Activated T-cell treated with anti-CD3 and anti-CD28 coated beads for 4 hours (primary cell): ENCODE data around the gene LRRC17.
"Not testable (repeated sequence)": the region's sequence is repeated elsewhere in the genome, so short reads cannot be mapped to it uniquely, and the experiment has no call there.

Source experiments
- DNase-seq: peaks from one replicate; pipeline ENCODE4 v3.0.0-alpha.2; 2020

Gene LRRC17

DNA sequence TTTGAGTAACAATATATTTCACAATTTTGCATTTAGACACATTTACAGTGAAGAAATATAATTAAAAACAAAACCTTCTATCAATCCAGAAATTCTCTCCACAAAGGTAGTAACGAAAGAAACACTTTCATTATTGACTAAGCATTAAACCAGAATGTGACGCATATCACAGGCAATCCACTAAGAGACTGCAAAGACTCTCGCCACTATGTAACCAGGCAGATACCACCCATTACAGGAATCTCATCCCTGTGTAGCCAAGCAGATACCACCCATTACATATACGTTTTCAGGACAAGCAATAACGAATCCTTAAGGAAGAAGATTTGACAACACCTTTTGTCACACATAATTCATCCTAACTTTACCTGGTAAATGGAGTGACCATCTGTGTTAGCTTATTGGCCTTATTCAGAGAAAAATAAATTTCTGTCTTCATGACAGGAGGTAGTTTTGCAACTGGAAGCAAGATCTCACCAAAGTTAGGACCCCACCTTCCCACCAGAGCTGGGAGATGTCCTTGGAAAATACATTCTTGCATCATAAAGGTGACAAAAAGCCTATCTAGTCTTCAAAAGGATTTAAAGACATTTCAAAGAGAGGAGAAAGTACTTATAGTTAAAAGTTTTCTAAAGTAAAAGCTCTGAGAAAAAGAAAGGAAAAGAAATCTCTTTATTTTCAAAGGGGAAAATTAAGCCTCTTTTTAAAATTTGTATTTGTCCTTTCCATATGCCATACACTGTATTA is 30.8 kb downstream of the LRRC17 start:
- no peak for DNase-seq

DNA sequence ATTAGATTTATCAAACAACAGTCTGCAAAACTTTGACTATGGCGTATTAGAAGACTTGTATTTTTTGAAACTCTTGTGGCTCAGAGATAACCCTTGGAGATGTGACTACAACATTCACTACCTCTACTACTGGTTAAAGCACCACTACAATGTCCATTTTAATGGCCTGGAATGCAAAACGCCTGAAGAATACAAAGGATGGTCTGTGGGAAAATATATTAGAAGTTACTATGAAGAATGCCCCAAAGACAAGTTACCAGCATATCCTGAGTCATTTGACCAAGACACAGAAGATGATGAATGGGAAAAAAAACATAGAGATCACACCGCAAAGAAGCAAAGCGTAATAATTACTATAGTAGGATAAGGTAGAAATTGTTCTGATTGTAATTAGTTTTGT is 31.4 kb downstream of the LRRC17 start:
- no peak for DNase-seq

DNA sequence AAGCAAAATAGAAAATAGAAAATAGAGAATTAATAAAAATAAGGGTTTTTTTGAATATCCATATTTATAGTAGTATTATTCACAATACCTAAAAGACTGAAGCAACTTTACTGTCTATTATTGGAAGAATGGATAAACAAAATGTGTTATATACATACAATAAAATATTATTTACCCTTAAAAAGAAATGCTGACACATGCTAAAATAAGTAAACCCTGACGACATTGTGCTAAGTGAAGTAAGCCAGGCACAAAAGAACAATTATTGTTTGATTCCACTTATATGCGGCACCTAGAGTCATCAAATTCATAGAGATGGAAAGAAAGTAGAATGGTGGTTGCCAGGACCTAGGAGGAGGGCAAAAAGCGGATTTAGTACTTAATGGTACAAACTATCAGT is 39.0 kb downstream of the LRRC17 start:
- DNase-seq, result no peak

DNA sequence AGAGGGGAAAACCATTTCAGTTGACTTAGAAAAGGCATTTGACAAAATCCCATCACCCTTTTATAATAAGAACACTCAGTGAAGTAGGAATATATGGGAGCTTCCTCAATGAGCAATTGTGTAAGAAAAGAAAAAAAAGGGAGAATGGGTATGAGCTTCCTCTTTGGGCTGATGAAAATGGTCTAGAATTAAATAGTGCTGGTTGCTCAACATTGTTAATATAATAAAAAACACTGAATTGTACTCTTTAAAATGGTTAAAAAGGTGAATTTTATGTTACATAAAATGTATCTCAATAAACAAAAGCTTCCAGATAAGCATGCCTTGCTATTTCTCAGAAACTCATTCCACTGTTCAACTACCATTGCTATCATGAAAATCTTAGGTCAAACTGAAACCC is 40.6 kb downstream of the LRRC17 start:
- no peak for DNase-seq

DNA sequence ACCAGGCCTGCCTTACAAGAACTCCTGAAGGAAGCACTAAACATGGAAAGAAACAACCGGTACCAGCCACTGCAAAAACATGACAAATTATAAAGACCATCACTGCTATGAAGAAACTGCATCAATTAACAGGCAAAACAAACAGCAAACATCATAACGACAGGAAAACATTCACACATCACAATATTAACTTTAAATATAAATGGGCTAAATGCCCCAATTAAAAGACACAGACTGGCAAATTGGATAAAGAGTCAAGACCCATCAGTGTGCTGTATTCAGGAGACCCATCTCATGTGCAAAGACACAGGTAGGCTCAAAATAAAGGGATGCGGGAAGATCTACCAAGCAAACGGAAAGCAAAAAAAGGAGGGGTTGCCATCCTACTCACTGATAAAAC is 41.6 kb downstream of the LRRC17 start:
- not testable (repeated sequence) for DNase-seq

DNA sequence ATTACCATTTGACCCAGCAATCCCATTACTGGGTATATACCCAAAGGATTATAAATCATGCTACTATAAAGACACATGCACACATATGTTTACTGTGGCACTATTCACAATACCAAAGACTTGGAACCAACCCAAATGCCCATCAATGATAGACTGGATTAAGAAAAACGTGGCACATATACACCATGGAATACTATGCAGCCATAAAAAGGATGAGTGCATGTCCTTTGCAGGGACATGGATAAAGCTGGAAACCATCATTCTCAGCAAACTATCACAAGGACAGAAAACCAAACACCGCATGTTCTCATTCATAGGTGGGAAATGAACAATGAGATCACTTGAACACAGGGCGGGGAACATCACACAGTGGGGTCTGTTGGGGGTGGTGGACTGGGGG is 45.2 kb downstream of the LRRC17 start:
- not testable (repeated sequence) for DNase-seq

DNA sequence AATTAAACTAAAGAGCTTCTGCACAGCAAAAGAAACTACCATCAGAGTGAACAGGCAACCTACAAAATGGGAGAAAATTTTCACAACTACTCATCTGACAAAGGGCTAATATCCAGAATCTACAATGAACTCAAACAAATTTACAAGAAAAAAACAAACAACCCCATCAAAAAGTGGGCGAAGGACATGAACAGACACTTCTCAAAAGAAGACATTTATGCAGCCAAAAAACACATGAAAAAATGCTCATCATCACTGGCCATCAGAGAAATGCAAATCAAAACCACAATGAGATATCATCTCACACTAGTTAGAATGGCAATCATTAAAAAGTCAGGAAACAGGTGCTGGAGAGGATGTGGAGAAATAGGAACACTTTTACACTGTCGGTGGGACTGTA is 49.2 kb downstream of the LRRC17 start:
- DNase-seq, result not testable (repeated sequence)

DNA sequence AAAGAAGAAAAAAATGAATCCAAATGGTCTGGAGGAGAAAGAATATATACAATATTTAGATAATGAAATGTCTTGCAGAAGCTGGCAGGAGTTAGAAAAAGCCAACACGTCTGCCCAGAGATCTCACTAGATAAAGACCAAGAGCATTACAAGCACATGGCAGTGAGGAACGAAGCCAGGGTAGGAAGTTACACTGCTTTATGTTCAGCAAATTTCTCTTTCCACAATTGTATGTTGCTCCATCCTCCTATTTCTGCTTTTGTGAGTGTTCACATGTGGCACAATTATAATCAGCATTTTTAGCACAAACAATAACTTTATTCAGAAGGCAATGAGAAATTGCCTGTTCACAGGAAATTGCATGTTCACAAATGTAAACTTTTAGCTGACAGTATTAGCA is 53.7 kb downstream of the LRRC17 start:
- DNase-seq, result no peak

DNA sequence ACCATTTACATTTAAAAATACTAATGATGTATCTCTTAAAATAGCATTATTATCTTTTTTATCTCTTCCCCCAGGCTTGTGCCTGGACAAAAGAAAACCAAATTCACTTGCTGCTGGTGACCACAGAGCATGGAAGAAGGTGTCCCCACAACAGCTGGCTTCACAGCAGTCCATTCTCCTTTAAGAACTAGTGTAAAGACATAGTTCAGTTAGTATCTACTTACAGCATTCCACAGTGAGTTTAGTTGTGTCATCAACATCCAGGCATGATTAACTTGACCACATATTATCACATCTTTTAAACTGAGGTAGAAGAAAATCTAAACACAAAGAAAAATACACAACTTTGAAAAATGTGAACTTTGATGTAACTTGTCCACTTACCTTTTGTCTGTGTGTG is 55.0 kb downstream of the LRRC17 start:
- no peak for DNase-seq

DNA sequence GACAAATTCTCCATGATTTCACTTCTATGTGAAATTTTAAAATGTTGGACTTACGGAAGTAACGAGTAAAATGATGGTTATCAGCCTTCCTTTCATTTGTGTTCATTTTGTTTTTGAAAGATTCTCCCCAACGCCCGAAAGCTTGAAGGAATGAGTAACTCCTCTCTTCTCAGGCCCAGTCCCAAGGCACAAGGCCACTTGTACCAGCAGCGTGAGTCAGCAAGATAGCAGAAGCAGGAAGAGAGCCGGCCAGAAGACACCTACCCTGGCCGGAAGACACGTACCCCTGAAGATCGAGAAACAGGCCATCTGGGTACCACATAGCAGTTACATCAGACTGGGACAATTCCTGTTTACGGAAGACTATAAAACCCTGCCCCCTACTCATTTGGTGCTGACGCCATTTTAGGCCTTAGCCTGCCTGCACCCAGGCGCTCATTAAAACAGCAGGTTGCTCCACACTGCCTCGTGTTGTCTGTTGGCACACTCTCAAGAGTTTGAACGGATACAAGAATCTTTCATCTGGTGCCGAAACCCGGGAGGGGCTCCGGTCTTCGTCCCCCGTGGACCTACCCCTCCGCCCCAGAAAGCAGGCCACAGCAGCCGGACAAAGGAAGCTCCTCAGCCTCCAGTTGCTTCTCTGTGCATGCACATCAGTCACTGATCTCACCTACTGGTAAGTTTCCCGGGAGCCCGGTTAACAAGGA is 60.4 kb downstream of the LRRC17 start:
- DNase-seq, result no peak

DNA sequence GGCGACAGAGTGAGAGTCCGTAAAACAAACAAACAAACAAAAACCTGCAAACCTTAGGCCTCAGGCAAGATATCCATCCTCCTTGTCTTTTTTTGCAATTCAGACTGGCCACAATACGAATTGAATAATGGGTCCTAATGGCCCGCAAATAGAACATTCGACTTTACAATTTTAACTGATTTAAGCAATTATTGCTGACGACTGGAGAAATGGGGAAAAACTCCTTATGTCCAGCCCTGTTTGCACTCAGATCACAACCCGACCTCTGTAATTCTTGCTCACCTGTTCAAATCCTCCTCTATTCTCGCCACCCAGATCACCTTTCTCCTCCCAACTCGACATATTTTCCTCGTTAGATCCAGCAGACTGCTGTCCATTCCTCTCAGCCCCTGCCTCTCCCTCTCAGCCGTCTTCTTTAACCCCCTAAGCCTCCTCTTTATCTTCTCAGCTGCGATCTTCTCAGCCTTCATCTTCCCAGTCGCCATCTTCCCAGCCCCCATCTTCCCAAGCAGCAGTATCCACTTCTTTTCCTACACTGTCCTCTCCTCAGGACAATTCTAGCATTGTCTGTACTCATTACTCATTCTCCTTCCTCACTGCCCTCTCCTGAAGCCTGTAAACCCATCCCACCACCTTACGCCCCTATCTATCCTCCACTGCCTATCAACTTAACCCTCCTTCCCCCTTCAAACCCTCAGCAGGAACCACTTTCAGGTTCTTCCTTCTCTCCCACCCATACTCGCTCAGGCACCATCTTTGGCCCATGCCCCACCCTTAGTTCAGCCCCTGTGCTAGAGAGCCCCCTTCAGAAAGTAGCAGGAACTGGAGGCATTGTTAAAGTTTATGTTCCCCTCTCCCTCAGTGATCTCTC is 61.8 kb downstream of the LRRC17 start:
- no peak for DNase-seq

DNA sequence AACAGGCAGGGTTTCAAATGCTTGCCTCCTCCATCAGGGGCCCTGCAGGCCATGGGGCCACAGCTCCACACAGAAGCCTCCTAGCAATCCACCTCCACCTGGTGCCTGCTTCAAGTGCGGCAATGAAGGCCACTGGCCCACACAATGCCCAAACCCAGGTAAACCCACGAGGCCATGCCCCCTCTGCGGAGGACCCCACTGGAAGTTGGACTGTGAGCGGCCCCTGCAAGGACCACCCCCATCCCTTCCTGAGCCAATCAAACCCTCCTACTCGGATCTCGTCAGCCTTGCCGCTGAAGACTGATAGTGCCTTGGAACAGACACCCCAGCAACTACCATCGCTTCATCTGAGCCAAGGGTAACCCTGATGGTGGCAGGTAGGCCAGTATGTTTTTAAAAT is 63.1 kb downstream of the LRRC17 start:
- DNase-seq, result no peak

DNA sequence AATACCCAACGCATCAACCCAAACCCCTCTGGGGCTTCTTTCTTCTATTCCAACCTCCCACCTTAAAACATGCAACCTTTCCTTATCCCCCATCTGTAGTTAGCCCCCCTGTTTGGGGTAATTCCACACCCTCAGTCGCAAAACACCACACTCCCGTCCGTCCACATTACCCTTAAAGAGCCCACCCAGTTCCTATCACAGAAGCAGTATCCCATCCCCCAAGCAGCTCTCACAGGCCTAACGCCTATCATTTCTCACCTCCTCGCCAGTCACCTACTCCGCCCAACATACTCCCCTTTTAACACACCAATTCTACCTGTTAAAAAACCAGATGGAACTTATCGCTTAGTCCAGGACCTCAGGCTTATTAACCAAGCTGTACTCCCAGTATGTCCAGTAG is 63.7 kb downstream of the LRRC17 start:
- no peak for DNase-seq

DNA sequence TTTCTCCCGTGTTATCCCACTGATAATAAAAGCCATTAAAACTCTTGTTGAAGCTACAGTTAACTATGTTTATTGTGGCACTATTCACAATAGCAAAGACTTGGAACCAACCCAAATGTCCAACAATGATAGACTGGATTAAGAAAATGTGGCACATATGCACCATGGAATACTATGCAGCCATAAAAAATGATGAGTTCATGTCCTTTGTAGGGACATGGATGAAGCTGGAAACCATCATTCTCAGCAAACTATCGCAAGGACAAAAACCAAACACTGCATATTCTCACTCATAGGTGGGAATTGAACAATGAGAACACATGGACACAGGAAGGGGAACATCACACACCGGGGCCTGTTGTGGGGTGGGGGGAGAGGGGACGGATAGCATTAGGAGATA is 64.8 kb downstream of the LRRC17 start:
- not testable (repeated sequence) for DNase-seq

DNA sequence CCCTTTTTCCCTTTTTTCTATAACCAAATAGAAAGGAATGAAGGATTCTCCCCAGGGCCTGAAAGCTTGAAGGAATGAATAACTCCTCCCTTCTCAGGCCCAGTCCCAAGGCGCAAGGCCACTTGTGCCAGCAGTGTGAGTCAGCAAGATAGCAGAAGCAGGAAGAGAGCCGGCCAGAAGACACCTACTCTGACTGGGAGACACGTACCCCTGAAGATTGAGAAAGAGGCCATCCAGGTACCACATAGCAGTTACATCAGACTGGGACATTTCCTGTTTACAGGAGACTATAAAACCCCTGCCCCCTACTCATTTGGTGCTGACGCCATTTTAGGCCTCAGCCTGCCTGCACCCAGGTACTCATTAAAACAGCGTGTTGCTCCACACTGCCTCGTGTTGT is 65.5 kb downstream of the LRRC17 start:
- no peak for DNase-seq

DNA sequence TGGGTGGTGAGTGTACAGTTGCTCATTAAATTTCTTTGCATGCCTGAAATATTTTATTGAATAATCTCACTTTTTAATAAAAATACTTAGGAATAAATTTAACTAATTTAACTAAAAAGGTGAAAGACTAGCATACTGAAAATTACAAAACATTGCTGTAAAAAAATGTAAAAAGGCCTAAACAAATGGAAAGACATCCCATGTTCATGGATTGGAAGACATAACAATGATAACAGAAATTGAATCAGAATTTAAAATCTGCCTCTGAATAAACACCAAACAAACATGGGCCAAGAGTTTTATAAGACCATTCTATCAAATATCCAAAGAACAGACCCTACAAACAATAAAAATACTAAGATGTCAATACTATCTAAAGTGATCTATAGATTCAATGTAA is 66.9 kb downstream of the LRRC17 start:
- DNase-seq, result no peak

DNA sequence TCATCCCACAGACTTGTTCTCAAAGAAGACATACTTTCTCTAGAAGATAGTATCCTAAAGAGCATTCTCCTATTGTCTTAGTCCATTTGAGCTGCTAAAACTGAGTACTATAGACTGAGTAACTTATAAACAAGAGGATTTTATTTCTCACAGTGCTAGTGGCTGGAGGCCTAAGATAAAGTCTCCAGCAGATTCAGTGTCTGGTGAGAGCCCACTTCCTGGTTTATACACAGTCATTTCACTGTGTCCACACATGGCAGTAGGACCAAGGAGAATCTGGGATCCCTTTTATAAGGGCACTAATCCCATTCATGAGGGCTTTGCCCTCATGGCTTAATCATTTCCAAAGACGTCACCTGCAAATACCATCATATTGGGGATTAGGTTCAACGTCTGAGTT is 68.7 kb downstream of the LRRC17 start:
- no peak for DNase-seq

DNA sequence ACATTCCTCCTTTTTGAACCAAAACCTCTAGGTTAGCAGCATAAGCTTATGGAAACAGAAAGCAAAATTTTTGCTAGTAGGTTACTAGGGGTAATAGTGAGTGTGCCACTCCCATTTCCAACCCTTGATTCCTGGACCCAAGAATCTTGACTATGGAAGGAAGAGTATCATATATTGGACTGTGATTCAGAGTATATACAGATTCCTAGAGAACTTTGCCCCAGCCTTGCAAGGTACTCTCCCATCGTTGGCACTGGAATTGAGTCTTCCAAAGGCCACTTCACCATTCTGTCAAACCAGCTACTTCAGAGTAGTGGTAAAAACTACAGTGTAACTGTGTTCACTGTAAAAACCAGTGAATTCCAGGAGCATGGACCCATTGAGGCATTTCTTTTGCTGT is 69.4 kb downstream of the LRRC17 start:
- no peak for DNase-seq

DNA sequence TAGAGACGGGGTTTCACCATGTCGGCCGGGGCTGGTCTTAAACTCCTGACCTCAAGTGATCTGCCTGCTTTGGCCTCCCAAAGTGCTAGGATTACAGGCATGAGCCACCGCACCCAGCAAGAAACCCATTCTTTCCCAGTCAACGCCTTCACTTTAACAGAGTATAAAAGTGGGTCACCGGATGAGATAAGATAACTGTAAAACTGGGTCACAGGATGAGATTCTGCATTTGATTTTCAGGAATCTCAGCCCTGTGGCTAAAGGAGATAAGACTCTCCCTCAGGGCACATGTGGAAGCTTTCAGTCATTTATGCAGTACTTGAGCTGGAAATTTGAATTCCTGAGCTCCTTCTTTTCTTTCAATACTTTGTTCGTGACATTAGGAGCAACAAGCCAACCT is 70.8 kb downstream of the LRRC17 start:
- no peak for DNase-seq

DNA sequence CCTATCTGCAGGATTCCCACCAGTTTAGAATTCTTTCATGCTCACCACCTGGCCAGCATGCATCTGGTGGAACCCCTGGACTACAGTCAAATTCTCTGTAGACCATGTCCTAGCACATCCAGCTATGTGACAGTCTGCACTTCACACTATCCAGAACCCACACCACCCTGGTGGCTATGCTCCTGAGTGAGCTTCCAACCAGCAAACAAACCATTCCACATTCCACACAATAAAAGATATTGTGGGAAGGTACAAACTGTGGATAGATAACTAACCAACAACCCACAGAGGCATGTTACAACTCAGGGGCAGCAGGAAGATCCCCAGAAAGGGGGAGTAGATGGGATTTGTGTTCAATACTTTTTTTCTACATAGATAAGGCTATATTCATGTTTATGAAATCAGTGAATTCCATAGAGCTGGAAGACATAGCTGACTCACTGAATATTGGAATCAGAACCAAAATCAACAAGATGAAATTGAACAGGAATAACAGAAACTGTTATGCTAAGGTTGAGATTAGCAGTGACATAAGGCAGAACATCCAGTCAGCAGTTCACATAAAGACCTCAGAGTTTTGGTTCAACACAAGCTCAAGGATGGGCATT is 72.5 kb downstream of the LRRC17 start:
- no peak for DNase-seq

DNA sequence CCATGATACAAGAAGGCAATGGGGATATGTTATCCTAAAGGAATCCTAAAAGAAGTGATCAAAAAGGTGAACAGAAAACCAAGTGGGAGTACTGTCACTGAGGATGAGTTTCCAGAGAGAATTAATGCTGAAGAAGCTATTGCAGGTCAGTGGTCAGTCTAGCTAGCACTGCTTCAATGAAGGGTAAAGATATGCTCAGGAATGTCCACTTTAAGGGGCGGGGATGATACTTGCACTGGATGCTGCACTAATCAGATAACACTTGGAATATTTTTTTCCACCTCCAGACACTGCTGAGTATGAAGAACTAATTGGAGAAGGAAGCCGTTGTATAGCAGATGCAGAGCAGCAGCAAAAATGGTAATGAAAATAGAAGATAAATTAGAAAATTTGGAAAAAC is 75.3 kb downstream of the LRRC17 start:
- no peak for DNase-seq

DNA sequence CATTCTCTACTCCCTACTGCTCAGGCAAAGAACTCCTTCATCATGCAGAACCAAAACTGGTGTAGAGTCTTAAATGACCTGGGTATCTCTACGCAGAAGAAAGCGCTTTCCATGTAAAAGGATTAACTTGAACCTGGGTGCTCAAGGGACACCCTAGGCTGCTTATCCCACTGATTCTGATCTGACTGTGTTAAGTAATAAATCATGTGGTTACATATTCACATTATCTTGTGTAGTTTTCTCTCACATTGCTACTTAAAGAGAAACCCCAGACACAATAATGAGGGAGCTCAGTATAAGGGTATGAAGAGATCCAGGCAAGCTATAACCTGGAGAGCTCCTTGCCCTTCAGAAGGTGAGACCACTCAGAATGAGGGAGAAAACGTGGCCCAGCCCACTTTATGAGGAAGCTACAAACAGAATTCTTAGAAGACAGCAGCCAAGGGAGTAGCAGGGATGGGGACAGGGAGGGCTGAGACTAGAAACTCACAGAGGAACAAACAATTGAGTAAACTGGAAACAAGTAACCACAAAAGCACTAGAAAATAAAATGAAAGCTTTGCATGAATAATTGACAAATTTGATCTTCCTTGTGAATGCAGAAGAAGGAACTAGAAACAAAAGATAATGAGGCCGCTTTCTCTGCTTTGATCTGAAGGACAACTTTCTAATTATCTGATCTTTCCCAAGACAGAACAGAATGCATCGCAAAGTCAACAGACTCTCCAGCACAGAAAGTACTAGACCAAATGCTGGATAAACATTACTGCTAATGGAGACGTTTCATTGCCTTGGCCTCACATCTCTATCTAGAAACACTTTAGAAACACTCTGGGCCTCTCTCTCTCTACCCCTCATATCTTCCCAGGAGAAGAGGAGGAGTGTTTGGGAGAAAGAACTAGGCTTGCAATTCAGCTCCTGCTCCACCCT is 76.1 kb downstream of the LRRC17 start:
- DNase-seq, result no peak
